ENCODE measurements around the gene GALNS.
"Not testable (repeated sequence)": the region's sequence is repeated elsewhere in the genome, so short reads cannot be mapped to it uniquely, and the experiment has no call there.

The GALNS gene

GRCh38 chr16:88827727-88828126, 29.0 kb downstream of the GALNS start:
- DNase-seq (ENCODE audit: low spot score), result no peak
- no peak for ATAC-seq (ENCODE audit: low read depth)
- no peaks in the 10 kb centered on the region for H3K36me3 ChIP-seq (ENCODE audit: low read depth)
- no peaks in the 10 kb centered on the region for H3K27me3 ChIP-seq (ENCODE audit: insufficient read depth, poor library complexity, severe bottlenecking)
- peaks cover 6% of the 10 kb centered on the region for H3K4me1 ChIP-seq (ENCODE audit: insufficient read depth, poor library complexity, severe bottlenecking)
- H3K4me3 ChIP-seq (ENCODE audit: severe bottlenecking), result no peak overlapping the region
- H3K27ac ChIP-seq (ENCODE audit: poor library complexity, severe bottlenecking), result no peak overlapping the region
- no peaks in the 10 kb centered on the region for H3K9me3 ChIP-seq (ENCODE audit: severe bottlenecking)
- no peak for TF ChIP-seq CTCF (IDR thresholded peaks at IDR 0.05; ENCODE audit: poor library complexity, severe bottlenecking)

- Histone ChIP-seq H3K27ac (ENCODE audit: poor library complexity, severe bottlenecking) (no peak overlapping the region), H3K4me3 (ENCODE audit: severe bottlenecking) (no peak overlapping the region), H3K9me3 (ENCODE audit: severe bottlenecking) (no peaks in the 10 kb centered on the region), H3K27me3 (ENCODE audit: insufficient read depth, poor library complexity, severe bottlenecking) (no peaks in the 10 kb centered on the region), H3K4me1 (ENCODE audit: insufficient read depth, poor library complexity, severe bottlenecking) (no peaks in the 10 kb centered on the region), H3K36me3 (ENCODE audit: low read depth) (no peaks in the 10 kb centered on the region)
- DNase-seq (ENCODE audit: low spot score) (no peak), ATAC-seq (ENCODE audit: low read depth) (peak; percentile 7; the same call in 1 of the 3 replicates)
- TF ChIP-seq CTCF (IDR thresholded peaks at IDR 0.05; ENCODE audit: poor library complexity, severe bottlenecking), result no peak
These were observed 30.5 kb downstream of the GALNS start for GRCh38 chr16:88826070-88826840.

- no peak overlapping the region for H3K27ac ChIP-seq (ENCODE audit: poor library complexity, severe bottlenecking)
- H3K9me3 ChIP-seq (ENCODE audit: severe bottlenecking), result no peaks in the 10 kb centered on the region
- H3K4me1 ChIP-seq (ENCODE audit: insufficient read depth, poor library complexity, severe bottlenecking), result no peaks in the 10 kb centered on the region
- ATAC-seq (ENCODE audit: low read depth) (no peak), DNase-seq (ENCODE audit: low spot score) (no peak)
- no peaks in the 10 kb centered on the region for H3K36me3 ChIP-seq (ENCODE audit: low read depth)
- H3K4me3 ChIP-seq (ENCODE audit: severe bottlenecking), result no peak overlapping the region
- no peak for TF ChIP-seq CTCF (IDR thresholded peaks at IDR 0.05; ENCODE audit: poor library complexity, severe bottlenecking)
- H3K27me3 ChIP-seq (ENCODE audit: insufficient read depth, poor library complexity, severe bottlenecking), result no peaks in the 10 kb centered on the region
These were observed 31.6 kb downstream of the GALNS start for GRCh38 chr16:88825146-88825545.

GRCh38 chr16:88824256-88825077, 32.3 kb downstream of the GALNS start:
- Histone ChIP-seq H3K4me1 (ENCODE audit: insufficient read depth, poor library complexity, severe bottlenecking) (no peaks in the 10 kb centered on the region), H3K27ac (ENCODE audit: poor library complexity, severe bottlenecking) (no peak overlapping the region), H3K36me3 (ENCODE audit: low read depth) (no peaks in the 10 kb centered on the region), H3K27me3 (ENCODE audit: insufficient read depth, poor library complexity, severe bottlenecking) (no peaks in the 10 kb centered on the region), H3K9me3 (ENCODE audit: severe bottlenecking) (no peaks in the 10 kb centered on the region), H3K4me3 (ENCODE audit: severe bottlenecking) (no peak overlapping the region)
- DNase-seq (ENCODE audit: low spot score) (no peak), ATAC-seq (ENCODE audit: low read depth) (no peak)
- no peak for TF ChIP-seq CTCF (IDR thresholded peaks at IDR 0.05; ENCODE audit: poor library complexity, severe bottlenecking)

- not testable (repeated sequence) for H3K27ac ChIP-seq (ENCODE audit: poor library complexity, severe bottlenecking); ATAC-seq (ENCODE audit: low read depth); H3K4me3 ChIP-seq (ENCODE audit: severe bottlenecking); H3K27me3 ChIP-seq (ENCODE audit: insufficient read depth, poor library complexity, severe bottlenecking); DNase-seq (ENCODE audit: low spot score); H3K4me1 ChIP-seq (ENCODE audit: insufficient read depth, poor library complexity, severe bottlenecking); H3K36me3 ChIP-seq (ENCODE audit: low read depth); H3K9me3 ChIP-seq (ENCODE audit: severe bottlenecking)
These were observed 33.1 kb downstream of the GALNS start for GRCh38 chr16:88823646-88824045.
